Liver (tissue), 3 donors: ENCODE data around the gene PPP6R1.

ENCODE experiments used
- HNF4A ChIP-seq, 2 donors: conservative IDR thresholded peaks; 2 replicates each; pipeline ENCODE4 v1.6.1; 2016; ENCODE audit warnings: antibody characterized with exemption in 2 of 2, mild to moderate bottlenecking in 2 of 2
- TF ChIP-seq, protein P1 (sequence below): fragments of 150-350 bp; IDR thresholded peaks from 2 replicates; pipeline ENCODE4 v1.5.1; 2017; ENCODE audit warnings: improper control_type of control experiment, low read depth, low read length; ENCODE audit not compliant: missing input control
- donor health status: healthy.
- donor health status: healthy.

DNA sequence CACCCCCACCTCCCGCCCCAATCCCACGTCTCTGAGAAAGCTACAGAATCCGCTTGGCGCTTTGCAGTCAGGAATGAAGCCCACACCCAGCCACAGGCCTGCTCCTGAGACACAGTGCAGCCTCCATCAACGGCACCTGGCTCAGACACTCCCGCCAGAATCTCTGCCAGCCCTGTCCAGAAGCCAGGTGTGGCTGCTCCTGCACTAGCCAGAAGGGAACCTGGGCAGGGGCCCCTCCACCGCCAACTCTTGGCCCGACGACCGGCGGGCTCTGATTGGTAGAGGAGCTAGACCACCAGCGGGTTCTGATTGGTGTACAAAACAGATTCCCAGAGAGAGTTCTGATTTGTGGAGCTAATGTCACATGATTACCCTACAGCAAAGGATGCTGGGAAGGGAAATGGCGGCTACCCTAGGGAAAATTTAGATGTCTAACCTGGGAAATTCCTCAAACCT lies 2.9 kb upstream of the PPP6R1 start:
- TF ChIP-seq, protein P1, sequence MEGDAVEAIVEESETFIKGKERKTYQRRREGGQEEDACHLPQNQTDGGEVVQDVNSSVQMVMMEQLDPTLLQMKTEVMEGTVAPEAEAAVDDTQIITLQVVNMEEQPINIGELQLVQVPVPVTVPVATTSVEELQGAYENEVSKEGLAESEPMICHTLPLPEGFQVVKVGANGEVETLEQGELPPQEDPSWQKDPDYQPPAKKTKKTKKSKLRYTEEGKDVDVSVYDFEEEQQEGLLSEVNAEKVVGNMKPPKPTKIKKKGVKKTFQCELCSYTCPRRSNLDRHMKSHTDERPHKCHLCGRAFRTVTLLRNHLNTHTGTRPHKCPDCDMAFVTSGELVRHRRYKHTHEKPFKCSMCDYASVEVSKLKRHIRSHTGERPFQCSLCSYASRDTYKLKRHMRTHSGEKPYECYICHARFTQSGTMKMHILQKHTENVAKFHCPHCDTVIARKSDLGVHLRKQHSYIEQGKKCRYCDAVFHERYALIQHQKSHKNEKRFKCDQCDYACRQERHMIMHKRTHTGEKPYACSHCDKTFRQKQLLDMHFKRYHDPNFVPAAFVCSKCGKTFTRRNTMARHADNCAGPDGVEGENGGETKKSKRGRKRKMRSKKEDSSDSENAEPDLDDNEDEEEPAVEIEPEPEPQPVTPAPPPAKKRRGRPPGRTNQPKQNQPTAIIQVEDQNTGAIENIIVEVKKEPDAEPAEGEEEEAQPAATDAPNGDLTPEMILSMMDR = no peak
- no peak for TF ChIP-seq HNF4A (conservative IDR thresholded peaks at IDR 0.05)
